Suppressor macrophage treated with lipopolysaccharide for 4 hours (primary cell): ENCODE measurements around the gene USP12.

Experiments used
- DNase-seq: peaks from one replicate; pipeline ENCODE4 v3.0.0-alpha.2; 2020

Gene USP12

GRCh38 chr13:27027086-27027667 lies 144.4 kb downstream of the USP12 start:
- no peak for DNase-seq

GRCh38 chr13:27026396-27026795 lies 145.2 kb downstream of the USP12 start:
- DNase-seq, result no peak

- no peak for DNase-seq
Observed at GRCh38 chr13:27024776-27025492, 146.7 kb downstream of the USP12 start.

GRCh38 chr13:27024074-27024461 lies 147.5 kb downstream of the USP12 start:
- DNase-seq, result no peak

GRCh38 chr13:27023385-27024073 lies 148.1 kb downstream of the USP12 start:
- DNase-seq, result no peak

- no peak for DNase-seq
Observed at GRCh38 chr13:27022571-27023311, 148.9 kb downstream of the USP12 start.

- no peak for DNase-seq
Observed at GRCh38 chr13:27020415-27020814, 151.2 kb downstream of the USP12 start.

- DNase-seq, result no peak
Observed at GRCh38 chr13:27018882-27019281, 152.7 kb downstream of the USP12 start.

GRCh38 chr13:27018344-27018861 lies 153.2 kb downstream of the USP12 start:
- peak; percentile 46 for DNase-seq

- no peak for DNase-seq
Observed at GRCh38 chr13:27016875-27017274, 154.7 kb downstream of the USP12 start.
